GM12892 (cell line): ENCODE data around the gene IRX2.

Source experiments
- POLR2A ChIP-seq: IDR thresholded peaks from 2 replicates; pipeline ENCODE4 v1.6.1; 2011; ENCODE audit warnings: low read depth, low read length, control low read depth
- POLR2AphosphoS5 ChIP-seq: IDR thresholded peaks from 2 replicates; pipeline ENCODE4 v1.6.1; 2011; ENCODE audit warnings: low read depth, low read length, control low read depth
- TAF1 ChIP-seq: IDR thresholded peaks from 2 replicates; pipeline ENCODE4 v1.6.1; 2011; ENCODE audit warnings: low read depth, mild to moderate bottlenecking, control low read depth, low read length, borderline replicate concordance

DNA sequence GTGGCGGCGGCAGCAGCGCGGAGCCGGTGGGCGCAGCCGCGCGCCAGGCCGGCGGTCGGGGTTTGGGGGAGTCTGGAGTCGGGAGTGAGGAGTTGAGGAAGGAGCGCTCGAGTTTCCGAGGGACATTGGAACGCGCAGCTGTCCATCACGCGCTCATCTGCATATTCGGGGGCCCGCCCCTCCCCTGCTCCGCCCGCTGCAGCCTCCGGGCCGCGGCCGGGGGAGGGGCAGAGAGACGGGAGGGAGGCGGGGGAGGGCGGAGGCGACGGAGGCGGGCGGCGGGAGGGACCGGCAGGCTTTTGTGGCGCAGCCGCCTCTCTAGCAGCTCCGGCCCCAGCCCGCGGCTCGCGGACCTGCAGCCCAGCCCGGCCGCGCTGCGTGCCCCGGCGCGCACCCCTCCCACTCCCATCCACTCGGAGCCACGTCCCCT, at the start of gene IRX2:
- TF ChIP-seq TAF1 = no peak
- TF ChIP-seq POLR2A = no peak
- no peak for TF ChIP-seq POLR2AphosphoS5
